DND-41 (cell line): ENCODE data around the gene NACC2.

Experiments
- ATAC-seq: fragments of 200-7000 bp; cut with Tn5 transposase; 3 replicates; pipeline ENCODE4 v1.9.1; 2021; ENCODE audit warnings: low read depth; ENCODE audit not compliant: insufficient read depth
- DNase-seq: peaks from one replicate; pipeline ENCODE4 v3.0.0-alpha.2; 2020
- H2AFZ ChIP-seq: 2 replicates; pipeline ENCODE4 v1.6.0; 2012; ENCODE audit warnings: low read depth, low read length
- H3K27ac ChIP-seq: 2 replicates; pipeline ENCODE4 v1.5.1; 2012; ENCODE audit warnings: low read length, inconsistent platforms
- H3K27me3 ChIP-seq: fragments of 200-600 bp; sonication (generic); 2 replicates; pipeline ENCODE4 v1.6.0; 2012; ENCODE audit warnings: low read length, mild to moderate bottlenecking, inconsistent platforms; ENCODE audit not compliant: insufficient read depth, poor library complexity
- H3K36me3 ChIP-seq: 2 replicates; pipeline ENCODE4 v1.5.1; 2012; ENCODE audit warnings: low read length, inconsistent platforms; ENCODE audit not compliant: insufficient read depth
- H3K4me1 ChIP-seq: 2 replicates; pipeline ENCODE4 v1.5.1; 2012; ENCODE audit warnings: mild to moderate bottlenecking, low read length; ENCODE audit not compliant: insufficient read depth
- H3K4me2 ChIP-seq: 2 replicates; pipeline ENCODE4 v1.6.0; 2012; ENCODE audit warnings: mild to moderate bottlenecking, moderate library complexity, low read length, inconsistent platforms; ENCODE audit not compliant: insufficient read depth
- H3K4me3 ChIP-seq, 2 experiments: fragments of 200-600 bp in 1 of 2; shearing (Covaris generic) in 1 of 2; 2 replicates each; pipeline ENCODE4 v1.5.1; 2012 to 2016; ENCODE audit warnings: inconsistent platforms in 2 of 2, low read length in 2 of 2, mild to moderate bottlenecking in 2 of 2, low read depth in 1 of 2, moderate library complexity in 1 of 2
- H3K79me2 ChIP-seq: 2 replicates; pipeline ENCODE4 v1.6.0; 2012; ENCODE audit warnings: low read length, inconsistent platforms; ENCODE audit not compliant: insufficient read depth
- H3K9ac ChIP-seq: 2 replicates; pipeline ENCODE4 v1.6.0; 2012; ENCODE audit warnings: low read depth, mild to moderate bottlenecking, inconsistent platforms, low read length, moderate library complexity
- H3K9me3 ChIP-seq: 2 replicates; pipeline ENCODE4 v1.5.1; 2012; ENCODE audit warnings: low read length, moderate library complexity, mild to moderate bottlenecking, inconsistent platforms; ENCODE audit not compliant: insufficient read depth, severe bottlenecking
- H4K20me1 ChIP-seq: 2 replicates; pipeline ENCODE4 v1.6.0; 2012; ENCODE audit warnings: low read length; ENCODE audit not compliant: insufficient read depth
- EZH2 ChIP-seq: IDR thresholded peaks from 3 replicates; pipeline ENCODE4 v1.6.1; 2012; ENCODE audit warnings: borderline replicate concordance, low read depth, mild to moderate bottlenecking, moderate library complexity, low read length, inconsistent platforms; ENCODE audit not compliant: severe bottlenecking
- TF ChIP-seq, protein P1 (sequence below): IDR thresholded peaks from 2 replicates; pipeline ENCODE4 v1.5.1; 2012; ENCODE audit warnings: borderline replicate concordance, low read length, moderate library complexity, mild to moderate bottlenecking; ENCODE audit not compliant: poor library complexity, severe bottlenecking; ENCODE audit errors: extremely low read depth

The NACC2 gene

DNA sequence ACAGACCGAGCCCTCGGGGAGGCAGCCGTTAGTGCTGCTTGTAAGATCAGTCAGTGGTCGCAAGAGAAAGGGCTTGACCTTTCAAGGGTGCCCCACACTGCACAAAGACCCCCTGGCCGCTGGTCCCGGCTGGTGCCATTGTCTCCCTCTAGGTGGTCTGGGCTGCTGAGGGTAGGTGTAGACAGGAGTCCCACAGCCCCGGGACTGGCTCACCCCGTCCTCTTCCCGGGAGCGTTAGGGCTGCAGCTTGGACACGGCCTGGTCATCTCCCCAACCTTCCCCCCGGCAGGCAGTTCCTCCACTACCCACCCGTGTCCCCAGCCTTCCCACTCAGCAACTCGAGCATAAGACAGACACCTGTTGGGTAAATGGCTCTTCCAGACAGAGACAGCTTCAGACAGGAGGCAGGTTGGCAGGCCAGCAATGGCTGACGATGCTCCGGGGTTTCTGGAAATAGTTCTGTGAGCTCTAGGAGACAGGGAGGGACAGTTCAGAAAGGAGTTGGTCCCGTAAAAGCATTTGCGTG, 38.9 kb upstream of the NACC2 start:
- Histone ChIP-seq H3K27ac (no peak overlapping the region), H3K9ac (no peak overlapping the region), H4K20me1 (no peaks in the 10 kb centered on the region), H3K79me2 (no peaks in the 10 kb centered on the region), H3K4me3 (no peak overlapping the region), H3K4me2 (no peak overlapping the region), H2AFZ (no peak overlapping the region), H3K36me3 (no peaks in the 10 kb centered on the region), H3K27me3 (no peaks in the 10 kb centered on the region), H3K9me3 (no peaks in the 10 kb centered on the region), H3K4me1 (no peaks in the 10 kb centered on the region)
- DNase-seq (no peak), ATAC-seq (no peak)
- TF ChIP-seq EZH2, result no peak
- TF ChIP-seq, protein P1, sequence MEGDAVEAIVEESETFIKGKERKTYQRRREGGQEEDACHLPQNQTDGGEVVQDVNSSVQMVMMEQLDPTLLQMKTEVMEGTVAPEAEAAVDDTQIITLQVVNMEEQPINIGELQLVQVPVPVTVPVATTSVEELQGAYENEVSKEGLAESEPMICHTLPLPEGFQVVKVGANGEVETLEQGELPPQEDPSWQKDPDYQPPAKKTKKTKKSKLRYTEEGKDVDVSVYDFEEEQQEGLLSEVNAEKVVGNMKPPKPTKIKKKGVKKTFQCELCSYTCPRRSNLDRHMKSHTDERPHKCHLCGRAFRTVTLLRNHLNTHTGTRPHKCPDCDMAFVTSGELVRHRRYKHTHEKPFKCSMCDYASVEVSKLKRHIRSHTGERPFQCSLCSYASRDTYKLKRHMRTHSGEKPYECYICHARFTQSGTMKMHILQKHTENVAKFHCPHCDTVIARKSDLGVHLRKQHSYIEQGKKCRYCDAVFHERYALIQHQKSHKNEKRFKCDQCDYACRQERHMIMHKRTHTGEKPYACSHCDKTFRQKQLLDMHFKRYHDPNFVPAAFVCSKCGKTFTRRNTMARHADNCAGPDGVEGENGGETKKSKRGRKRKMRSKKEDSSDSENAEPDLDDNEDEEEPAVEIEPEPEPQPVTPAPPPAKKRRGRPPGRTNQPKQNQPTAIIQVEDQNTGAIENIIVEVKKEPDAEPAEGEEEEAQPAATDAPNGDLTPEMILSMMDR, result no peak

DNA sequence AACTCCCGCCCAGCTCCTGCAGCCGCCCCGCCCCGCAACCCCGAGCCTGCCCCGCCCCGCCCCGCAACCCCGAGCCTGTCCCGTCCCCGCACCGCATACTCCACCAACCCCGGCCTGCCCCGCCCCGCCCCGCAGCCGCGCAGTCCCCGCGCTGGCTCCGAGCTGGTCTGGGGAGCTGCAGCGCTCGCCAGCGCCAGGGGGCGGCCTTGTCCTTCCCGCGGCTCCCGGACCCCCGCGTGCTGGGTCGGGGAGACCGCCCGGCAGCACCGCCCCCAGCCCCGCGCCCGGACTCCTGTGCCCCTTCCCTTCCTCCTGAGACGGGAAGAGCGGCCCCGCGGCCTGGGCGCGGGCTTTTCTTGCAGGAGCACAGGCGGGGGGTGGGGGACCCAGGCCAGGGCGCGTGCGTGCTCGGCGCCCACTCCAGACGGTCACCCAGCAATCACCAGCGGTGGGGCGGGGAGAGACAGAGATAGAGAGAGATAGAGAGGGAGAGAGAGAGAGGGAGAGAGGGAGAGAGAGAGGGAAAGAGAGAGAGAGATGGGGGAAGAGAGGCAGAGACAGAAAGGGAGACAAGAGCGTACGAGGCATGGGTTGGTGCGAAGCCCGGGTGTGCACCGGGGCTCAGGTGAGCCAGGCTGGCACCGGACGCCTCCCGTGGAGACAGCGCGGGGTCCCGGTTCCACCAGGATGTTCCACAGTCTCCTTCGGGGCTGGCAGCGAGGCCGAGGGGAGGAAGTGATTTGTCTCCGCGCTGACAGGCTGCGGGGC, 38.3 kb upstream of the NACC2 start:
- Histone ChIP-seq H3K9ac (no peak overlapping the region), H3K9me3 (no peaks in the 10 kb centered on the region), H3K79me2 (no peaks in the 10 kb centered on the region), H3K4me3 (no peak overlapping the region), H3K4me2 (no peak overlapping the region), H2AFZ (no peak overlapping the region), H3K27ac (no peak overlapping the region), H3K4me1 (no peaks in the 10 kb centered on the region), H3K27me3 (no peaks in the 10 kb centered on the region), H3K36me3 (no peaks in the 10 kb centered on the region), H4K20me1 (no peaks in the 10 kb centered on the region)
- TF ChIP-seq, protein P1, result no peak
- no peak for TF ChIP-seq EZH2
- DNase-seq, result no peak
- ATAC-seq, result no peak

DNA sequence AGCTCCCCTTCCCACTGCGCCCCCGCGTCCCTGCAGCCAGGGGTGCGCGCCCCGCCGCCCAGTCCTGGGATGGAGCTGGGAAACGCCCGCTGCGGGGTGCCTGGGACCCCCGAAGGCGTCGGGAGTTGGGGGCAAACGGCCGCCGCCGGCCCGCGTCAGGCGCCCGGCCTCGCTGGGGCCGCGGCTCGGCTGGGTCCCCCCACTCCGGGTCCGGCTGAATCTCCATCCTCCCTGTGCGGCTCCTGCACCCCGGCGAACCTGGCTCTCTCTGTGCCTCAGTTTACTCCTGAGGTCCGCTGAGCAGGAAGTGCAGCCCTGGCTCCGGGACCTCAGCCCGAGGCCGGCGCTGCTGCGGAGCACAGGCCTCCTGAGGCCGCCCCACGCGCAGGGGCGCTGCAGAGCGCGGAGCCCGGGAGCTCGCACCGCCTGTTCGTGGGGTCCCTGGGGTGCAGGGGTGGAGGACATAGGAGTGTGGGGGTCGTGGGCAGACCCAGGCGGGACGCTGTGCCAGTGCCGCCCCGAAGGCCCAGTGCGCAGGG, 37.5 kb upstream of the NACC2 start:
- Histone ChIP-seq H3K4me1 (no peaks in the 10 kb centered on the region), H2AFZ (no peak overlapping the region), H3K36me3 (no peaks in the 10 kb centered on the region), H3K27me3 (no peaks in the 10 kb centered on the region), H3K79me2 (no peaks in the 10 kb centered on the region), H4K20me1 (no peaks in the 10 kb centered on the region), H3K4me2 (no peak overlapping the region), H3K4me3 (no peak overlapping the region), H3K27ac (no peak overlapping the region), H3K9me3 (no peaks in the 10 kb centered on the region), H3K9ac (no peak overlapping the region)
- no peak for DNase-seq
- TF ChIP-seq EZH2, result no peak
- TF ChIP-seq, protein P1, result no peak
- no peak for ATAC-seq
